ENCODE results near the gene CRYGD.

GRCh38 chr2:208127090-208127489, 2.8 kb upstream of the CRYGD start:
- TF ChIP-seq CTCF (conservative IDR thresholded peaks at IDR 0.05; ENCODE audit: low read depth, low read length), result no peak
- no peak for TF ChIP-seq RAD21 (IDR thresholded peaks at IDR 0.05; ENCODE audit: low read length)
- TF ChIP-seq MAZ (IDR thresholded peaks at IDR 0.05; ENCODE audit: borderline replicate concordance, low read depth, low read length), result no peak
- no peak for TF ChIP-seq POLR2A (IDR thresholded peaks at IDR 0.05; ENCODE audit: low read depth, low read length)
- TF ChIP-seq RFX5 (IDR thresholded peaks at IDR 0.05; ENCODE audit: low read depth, low read length), result no peak
- no peak for TF ChIP-seq MAFK (IDR thresholded peaks at IDR 0.05; ENCODE audit: low read depth, low read length)
- TF ChIP-seq FOS (IDR thresholded peaks at IDR 0.05; ENCODE audit: low read depth, low read length), result no peak
- TF ChIP-seq CEBPB (IDR thresholded peaks at IDR 0.05; ENCODE audit: low read depth, low read length), result no peak

Measured in IMR-90 (cell line).